Measurements from ENCODE around the gene INHBC.

INHBC gene

DNA sequence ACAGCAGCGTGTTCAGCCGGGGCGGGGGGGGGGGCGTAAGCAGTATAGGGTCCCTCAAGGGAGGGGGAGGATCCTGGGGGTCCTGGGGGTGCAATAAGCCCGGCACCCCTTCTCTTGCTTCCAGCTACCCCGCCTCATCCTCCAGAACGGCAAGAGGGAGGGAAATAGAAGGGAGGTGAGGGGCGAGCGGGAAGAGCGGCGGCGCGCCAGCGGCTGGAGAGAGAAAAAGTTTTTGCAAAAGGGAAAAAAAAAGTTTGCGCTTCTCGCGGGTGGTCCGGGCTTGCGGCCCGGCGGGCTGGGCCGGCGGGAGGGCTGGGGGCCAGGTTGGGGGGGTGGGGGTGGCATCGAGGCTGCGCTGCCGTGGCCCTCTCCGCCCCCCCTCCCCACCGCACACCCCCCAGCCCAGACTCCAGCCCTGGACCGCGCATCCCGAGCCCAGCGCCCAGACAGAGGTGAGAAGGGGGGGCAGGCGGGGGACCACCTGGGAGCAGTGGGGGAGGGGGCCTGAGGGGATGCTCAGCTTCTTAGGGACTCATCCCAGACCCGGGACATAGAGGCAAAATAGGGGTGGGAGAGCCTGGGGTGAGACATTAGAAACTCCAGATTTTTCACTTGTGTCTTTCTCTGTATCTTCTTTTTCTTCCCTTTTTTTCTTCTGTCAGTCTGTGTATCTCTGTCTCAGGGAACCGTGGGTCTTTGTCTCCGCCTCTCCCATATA lies 25.3 kb downstream of the INHBC start, which contains the start of gene GLI1:
TSS of gene GLI1 (plus strand) at position 36 of the 718 bp plus-strand sequence. CDS start 3,907 bp downstream, outside the sequence.
- FAIRE-seq (no peak), DNase-seq (ENCODE audit: insufficient read length, low spot score) (no peak)
- TF ChIP-seq, protein P1, sequence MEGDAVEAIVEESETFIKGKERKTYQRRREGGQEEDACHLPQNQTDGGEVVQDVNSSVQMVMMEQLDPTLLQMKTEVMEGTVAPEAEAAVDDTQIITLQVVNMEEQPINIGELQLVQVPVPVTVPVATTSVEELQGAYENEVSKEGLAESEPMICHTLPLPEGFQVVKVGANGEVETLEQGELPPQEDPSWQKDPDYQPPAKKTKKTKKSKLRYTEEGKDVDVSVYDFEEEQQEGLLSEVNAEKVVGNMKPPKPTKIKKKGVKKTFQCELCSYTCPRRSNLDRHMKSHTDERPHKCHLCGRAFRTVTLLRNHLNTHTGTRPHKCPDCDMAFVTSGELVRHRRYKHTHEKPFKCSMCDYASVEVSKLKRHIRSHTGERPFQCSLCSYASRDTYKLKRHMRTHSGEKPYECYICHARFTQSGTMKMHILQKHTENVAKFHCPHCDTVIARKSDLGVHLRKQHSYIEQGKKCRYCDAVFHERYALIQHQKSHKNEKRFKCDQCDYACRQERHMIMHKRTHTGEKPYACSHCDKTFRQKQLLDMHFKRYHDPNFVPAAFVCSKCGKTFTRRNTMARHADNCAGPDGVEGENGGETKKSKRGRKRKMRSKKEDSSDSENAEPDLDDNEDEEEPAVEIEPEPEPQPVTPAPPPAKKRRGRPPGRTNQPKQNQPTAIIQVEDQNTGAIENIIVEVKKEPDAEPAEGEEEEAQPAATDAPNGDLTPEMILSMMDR (IDR thresholded peaks at IDR 0.05; ENCODE audit: insufficient read depth, missing control alignments) = no peak

DNA sequence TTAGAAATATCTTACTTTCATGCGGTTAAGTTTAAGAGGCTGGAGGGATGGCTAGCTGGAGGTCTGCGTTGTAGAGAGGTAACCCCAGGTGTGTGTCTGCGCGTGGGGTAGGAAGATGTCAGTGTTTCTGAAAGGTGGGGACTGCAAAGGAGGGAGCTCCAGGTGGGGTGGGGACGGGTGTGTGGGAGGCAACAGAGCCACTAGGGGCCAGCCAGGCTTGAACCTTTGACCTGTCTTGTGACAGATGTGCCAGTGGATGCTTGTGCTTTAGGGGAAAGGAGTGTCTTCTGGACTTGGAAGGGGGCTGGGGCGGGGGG lies 25.8 kb downstream of the INHBC start:
- TF ChIP-seq, protein P1 (IDR thresholded peaks at IDR 0.05; ENCODE audit: insufficient read depth, missing control alignments) = no peak
- DNase-seq (ENCODE audit: insufficient read length, low spot score) = no peak
- FAIRE-seq = no peak

DNA sequence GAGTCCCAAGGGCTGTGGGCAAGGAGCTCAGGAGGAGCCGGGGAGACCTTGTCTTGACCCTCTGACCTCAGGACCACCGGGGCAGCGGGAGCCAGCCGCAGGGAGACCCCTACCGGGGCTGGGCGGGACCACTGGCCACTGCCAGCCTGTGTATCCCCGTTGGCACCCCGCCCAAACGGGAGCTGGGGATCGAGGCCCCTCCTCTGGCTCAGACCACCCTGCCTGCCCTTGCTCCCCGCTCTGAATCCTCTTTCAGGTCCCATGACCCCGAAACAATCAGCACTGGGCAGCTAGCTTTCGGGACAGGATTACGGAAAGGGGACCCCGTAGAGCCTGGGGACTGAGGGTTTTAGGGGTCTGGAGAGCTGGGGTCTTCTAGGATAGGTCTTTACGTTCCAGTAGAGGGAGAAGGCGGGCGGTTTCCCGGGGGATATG lies 26.3 kb downstream of the INHBC start:
- TF ChIP-seq, protein P1 (IDR thresholded peaks at IDR 0.05; ENCODE audit: insufficient read depth, missing control alignments) = no peak
- DNase-seq (ENCODE audit: insufficient read length, low spot score) (no peak), FAIRE-seq (no peak)

DNA sequence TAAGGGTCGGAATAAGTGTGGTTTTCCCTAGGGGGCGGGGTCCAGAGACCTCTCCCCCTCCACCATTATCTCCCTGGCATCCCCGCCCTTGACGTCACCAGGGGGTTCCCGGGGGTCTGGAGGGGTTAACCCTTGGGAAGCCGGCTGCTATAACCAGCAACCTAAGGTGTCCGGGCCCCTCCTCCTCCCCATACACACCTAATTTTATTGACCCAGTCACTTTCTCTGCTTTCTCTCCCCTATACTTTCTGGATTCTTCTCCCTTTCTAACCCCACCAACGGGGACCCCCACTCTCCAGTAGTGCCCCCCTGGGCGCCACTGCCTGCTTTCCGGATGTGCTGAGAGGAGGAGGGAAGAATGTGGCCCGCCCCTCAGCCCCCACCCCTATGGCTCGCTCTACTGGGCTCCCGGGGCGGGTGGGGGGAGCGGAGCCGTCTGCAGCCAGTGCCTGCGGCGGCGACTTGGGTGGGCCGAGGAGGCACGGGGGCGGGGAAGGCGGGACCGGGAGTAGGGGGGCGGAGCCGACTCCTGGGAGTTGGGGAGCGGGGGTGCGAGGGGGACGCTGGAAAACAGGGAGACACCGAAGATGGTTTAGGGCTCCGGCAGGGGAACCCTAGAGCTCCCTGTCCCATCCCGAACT lies 26.8 kb downstream of the INHBC start:
- TF ChIP-seq, protein P1 (IDR thresholded peaks at IDR 0.05; ENCODE audit: insufficient read depth, missing control alignments) = no peak
- no peak for DNase-seq (ENCODE audit: insufficient read length, low spot score)
- no peak for FAIRE-seq

DNA sequence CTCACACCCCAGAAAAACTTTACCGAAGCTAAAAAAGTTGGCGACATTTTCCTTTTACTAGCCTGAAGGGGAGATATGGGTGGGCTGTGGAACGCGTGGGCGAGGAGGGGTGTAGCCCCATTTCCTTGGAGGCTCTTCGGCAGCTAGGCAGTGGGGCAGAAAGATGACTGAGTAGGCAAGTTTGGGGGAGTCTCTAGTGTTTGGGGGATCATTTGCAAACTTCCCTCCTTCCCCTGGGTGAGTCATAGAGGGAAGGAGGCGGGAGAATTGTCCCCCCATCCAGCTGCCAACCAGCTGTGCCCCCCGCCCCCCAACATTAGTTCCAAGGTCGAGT lies 27.3 kb downstream of the INHBC start:
- TF ChIP-seq, protein P1 (IDR thresholded peaks at IDR 0.05; ENCODE audit: insufficient read depth, missing control alignments) = no peak
- DNase-seq (ENCODE audit: insufficient read length, low spot score) (no peak), FAIRE-seq (no peak)

DNA sequence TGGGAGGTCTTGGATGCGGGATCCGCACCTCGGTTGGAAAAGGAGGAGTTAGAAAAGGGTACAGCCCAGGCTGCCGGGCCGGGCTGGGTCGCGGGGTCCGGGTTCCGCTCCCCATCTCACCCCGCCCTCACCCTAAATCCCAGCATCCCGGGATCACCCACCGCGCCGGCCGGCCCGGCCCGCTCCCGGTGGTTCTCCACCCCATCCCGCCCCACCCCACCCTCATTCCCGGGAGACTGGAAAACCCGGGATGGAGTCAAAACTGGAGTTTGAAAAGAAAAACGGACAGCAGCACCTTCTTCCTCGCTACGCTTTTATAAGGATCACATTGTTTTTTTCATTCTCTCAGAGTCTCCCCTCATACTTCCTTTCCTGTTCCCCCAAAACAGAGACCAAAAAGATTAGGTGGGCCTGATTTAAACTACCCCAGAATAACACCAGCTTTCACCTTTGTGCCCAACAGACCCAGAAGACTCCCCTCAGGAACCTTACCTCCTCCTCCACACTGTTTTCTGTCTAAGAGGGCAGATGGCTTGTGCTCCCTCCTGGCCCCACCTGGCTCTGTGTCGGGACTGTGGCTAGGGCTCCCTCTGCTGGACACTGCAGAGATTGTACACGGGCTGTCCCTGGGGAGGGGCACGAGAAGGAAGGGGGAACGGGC lies 27.8 kb downstream of the INHBC start:
- TF ChIP-seq, protein P1 (IDR thresholded peaks at IDR 0.05; ENCODE audit: insufficient read depth, missing control alignments) = peak; percentile 97
- FAIRE-seq = no peak

DNA sequence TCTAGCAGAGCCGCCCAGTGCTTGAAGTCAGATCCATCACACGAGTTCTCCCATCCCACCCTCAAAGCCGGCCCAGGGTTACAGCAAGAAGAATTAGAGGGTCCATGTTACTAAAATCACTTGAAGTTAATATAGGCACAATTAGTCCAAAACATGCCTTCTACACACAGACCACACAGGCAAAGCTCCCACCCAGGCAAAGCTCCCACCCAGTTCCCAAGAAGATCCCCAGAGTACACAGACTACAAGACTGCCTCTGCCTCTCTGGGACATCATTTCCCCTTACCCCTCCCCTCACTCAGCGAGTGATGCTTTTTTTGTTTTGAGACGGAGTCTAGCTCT lies 28.3 kb downstream of the INHBC start:
- FAIRE-seq (no peak), DNase-seq (ENCODE audit: insufficient read length, low spot score) (no peak)
- TF ChIP-seq, protein P1 (IDR thresholded peaks at IDR 0.05; ENCODE audit: insufficient read depth, missing control alignments) = no peak

More for the DNA sequence above, 27.8 kb downstream of the INHBC start:
- peak; percentile 93 for DNase-seq (ENCODE audit: insufficient read length, low spot score)

Data from D721Med (cell line).